H1 (cell line): Measurements from ENCODE around the gene ANKS1A.

ENCODE experiments used
- BCL11A ChIP-seq, 2 experiments: IDR thresholded peaks; one replicate each; pipeline ENCODE4 v1.6.1; 2011; ENCODE audit warnings: low read depth in 2 of 2, low read length in 2 of 2, mild to moderate bottlenecking in 2 of 2
- EP300 ChIP-seq, 2 experiments: IDR thresholded peaks; 1 replicate in 1 of 2; 2 replicates in 1 of 2; pipeline ENCODE4 v1.6.1; 2011 to 2012; ENCODE audit warnings: low read depth in 2 of 2, low read length in 2 of 2, mild to moderate bottlenecking in 2 of 2, borderline replicate concordance in 1 of 2, inconsistent platforms in 1 of 2, moderate library complexity in 1 of 2
- SP1 ChIP-seq: IDR thresholded peaks from 2 replicates; pipeline ENCODE4 v1.6.1; 2011; ENCODE audit warnings: low read depth, low read length

DNA sequence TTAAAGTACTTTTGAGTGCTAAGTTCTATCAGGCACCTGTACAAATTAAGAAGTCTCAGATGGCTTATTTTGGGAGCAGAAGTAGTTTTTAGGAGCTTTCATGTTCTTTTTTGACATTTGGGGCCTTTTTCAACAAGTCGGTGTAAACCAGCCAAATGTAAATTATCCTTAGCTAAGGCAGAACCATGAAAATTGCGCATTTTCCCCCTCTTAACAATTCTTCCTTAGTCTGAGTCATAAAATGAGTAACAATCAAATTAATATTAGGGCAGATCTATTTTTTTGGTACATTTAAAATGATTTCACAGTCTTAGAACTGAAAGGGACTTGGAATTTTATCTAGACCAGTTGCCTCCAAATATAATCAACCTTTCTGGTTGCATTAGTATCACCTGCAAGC, 87.2 kb downstream of the ANKS1A start:
- TF ChIP-seq BCL11A (IDR thresholded peaks at IDR 0.05; ENCODE audit: low read depth in 2 of 2, low read length in 2 of 2) = no peak
- no peak for TF ChIP-seq SP1
- TF ChIP-seq EP300 (IDR thresholded peaks at IDR 0.05; ENCODE audit: borderline replicate concordance in 1 of 2, low read depth in 2 of 2, low read length in 2 of 2) = no peak
